GOT3 (cell line): Measurements from ENCODE around the gene ORAI1.
"Not testable (repeated sequence)": the region's sequence is repeated elsewhere in the genome, so short reads cannot be mapped to it uniquely, and the experiment has no call there.

Experiments used
- DNase-seq: peaks from one replicate; lab custom pipeline; 2025; ENCODE audit warnings: mixed read lengths; lab: John Stamatoyannopoulos, UW

The ORAI1 gene

DNA sequence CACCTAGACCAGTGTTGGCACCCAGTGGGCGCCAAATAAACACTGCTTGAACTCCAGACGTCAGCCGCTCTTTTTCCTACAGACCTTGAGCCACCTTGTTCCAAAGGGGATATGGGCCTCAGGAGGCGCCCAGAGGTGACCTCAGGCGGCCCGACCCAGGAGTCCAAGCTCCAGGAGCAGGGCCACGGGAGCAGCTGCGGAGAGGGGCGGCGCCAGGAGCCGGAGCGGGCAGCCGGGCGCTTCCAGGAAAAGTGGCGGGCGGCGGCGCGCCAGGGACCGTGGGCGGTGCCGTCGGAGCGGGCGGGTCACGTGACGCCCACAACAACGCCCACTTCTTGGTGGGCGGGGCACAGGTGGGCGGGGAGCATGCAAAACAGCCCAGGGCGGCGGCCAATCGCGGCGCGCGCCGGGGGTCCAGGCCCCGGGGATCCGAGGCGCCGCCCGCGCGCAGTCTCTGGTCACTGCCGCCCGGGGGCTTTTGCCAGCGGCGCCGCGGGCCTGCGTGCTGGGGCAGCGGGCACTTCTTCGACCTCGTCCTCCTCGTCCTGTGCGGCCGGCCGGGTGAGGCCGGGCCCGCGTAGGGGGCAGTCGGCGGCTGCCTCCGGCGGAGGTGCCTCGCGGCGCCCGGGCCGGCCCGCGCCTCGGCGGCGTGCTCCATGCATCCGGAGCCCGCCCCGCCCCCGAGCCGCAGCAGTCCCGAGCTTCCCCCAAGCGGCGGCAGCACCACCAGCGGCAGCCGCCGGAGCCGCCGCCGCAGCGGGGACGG is at the start of gene ORAI1:
TSS of gene ORAI1 (plus strand) at position 444 of the 766 bp plus-strand sequence.
- DNase-seq: peak; percentile 87

DNA sequence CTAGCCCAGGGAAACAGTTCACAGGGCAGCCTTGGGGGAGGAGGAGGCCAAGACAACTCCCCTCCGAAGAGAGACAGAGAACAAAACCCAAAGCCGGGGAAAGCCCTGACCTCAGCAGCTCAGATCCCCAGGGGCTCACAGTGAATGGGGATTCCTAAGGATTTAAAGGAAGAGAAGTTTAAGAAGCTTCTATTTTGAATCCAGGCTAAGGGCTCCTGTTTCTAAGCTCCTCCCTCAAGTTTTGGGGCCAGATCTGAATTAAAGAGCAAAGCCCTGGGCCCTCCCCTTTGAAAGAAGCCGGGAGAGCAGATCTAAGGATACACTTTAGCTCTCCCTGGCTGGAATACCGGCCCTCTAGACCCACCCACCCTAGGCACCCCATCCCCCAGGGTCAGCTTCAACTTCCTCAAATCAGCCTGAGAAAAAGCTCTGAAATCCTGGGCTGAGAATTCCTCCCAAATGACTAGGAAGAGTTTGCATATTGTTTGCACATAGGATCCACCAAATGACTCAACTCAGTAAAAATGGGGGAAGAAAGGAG is 49.4 kb upstream of the ORAI1 start:
- no peak for DNase-seq

DNA sequence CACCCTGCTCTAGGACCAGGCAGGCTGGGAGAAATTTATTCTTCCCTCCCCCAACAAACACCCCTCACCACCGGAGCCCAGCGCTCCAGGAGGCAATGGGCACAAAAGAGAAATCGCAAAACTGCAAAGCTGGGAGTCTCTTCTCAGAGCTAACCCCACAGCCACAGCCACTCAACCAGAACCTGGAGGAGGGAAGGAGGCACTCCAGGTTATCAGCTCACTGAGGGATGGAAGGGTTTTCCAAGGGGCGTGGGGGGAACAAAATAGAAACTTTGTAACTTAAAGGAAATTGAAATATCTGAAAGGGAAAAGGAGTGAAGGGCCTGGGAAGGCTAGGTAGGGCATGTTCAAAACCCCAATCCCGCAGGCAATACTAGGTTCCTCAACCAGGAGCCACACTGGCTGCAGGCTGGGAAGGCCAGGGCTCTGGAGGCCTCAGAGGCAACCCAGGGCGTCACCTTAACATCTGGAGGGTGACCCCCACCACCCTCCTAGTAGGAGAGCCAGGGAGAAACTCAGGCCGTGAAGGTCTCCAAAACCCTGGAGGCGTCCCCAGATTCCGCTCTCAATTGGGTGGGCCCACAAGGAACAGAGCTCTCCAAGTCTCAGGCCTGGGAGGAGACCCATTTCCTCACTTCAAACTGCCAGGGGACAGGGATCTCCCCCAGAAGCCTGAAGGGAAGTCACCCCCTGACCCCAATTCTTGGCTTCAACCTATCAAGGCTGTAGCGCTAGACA is 48.7 kb upstream of the ORAI1 start:
- no peak for DNase-seq

GRCh38 chr12:121578230-121579189 is 47.8 kb upstream of the ORAI1 start:
- DNase-seq: no peak

GRCh38 chr12:121579190-121579791 is 47.0 kb upstream of the ORAI1 start:
- no peak for DNase-seq

DNA sequence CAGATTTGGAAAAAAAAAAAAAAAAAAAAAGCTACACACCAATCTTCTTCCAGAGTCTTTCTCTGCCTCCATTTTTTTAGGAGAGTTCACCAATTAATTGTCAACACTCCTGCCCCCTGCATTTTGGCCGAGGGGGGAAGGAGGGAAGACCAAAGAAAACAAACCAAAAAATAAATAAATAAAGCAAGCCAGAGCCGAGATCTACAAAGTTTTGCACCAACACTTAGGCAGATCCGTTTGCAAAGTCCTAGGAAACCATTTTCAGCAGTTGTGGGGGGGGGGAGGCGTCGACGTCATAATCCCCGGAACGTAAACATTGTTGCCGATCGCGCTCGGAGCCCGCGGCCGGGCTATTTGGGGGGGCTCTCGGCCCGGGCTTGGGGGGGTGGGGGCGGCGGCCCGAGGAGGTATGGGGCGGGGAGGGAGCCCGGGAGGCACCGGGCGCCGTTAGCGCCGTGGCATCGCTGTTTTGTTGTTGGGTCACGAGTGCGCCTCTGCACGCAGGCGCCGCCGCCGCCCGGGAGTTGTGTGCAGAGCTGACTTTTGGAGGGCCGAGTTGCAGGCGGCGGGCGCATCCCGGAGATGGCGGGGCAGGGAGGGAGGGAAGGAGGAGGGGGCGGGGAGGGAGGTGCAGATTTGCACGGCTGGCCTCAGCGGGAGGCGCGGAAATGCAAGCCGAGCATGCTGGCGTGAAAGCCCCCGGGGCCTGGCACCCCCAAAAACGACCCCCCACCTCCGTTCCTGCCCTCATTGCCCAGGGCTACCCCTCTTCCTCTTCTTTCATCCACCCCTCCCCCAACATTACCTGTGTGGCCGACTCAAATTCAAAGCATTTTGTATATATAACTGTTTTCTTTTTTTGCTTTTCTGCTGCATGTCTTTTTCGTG is 46.1 kb upstream of the ORAI1 start:
- DNase-seq: peak; percentile 22

DNA sequence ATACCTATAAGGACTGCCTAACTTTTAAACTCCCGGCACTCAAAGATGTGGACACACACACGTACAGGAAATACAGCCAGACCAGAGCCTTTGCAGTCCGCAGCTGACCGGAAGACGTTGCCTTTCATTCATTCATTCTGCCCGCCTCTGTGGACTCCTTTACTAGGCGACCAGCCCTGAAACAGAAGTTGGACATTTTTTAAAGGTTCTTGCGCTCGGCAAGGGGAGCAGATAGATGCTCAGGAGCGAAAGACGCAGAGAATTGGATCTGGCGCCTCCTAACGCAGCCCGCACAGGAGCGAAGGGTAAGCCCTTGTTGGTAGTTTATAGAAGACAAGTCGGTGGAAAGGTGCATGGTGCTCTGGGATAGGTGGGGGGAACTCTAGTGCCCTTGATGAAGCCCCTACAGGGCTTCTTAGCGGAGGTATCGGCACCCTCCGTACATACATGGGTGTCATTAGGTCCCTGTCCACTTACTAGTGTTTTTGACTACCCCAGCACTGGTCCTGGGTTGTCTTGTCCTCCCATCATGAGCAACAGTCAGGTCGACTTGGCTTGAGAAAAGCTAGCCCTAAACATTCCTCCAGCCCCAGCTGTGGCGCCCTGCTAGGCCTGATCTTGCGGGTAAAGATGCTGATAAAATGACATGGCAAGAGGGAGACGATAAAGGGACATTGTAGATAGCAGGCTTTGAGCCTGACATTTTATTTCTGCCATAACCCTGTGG is 45.2 kb upstream of the ORAI1 start, which contains the start of gene KDM2B:
TSS of gene KDM2B (minus strand) at position 65 of the 727 bp plus-strand sequence. CDS start 112 bp downstream, outside the sequence.
- DNase-seq: no peak

DNA sequence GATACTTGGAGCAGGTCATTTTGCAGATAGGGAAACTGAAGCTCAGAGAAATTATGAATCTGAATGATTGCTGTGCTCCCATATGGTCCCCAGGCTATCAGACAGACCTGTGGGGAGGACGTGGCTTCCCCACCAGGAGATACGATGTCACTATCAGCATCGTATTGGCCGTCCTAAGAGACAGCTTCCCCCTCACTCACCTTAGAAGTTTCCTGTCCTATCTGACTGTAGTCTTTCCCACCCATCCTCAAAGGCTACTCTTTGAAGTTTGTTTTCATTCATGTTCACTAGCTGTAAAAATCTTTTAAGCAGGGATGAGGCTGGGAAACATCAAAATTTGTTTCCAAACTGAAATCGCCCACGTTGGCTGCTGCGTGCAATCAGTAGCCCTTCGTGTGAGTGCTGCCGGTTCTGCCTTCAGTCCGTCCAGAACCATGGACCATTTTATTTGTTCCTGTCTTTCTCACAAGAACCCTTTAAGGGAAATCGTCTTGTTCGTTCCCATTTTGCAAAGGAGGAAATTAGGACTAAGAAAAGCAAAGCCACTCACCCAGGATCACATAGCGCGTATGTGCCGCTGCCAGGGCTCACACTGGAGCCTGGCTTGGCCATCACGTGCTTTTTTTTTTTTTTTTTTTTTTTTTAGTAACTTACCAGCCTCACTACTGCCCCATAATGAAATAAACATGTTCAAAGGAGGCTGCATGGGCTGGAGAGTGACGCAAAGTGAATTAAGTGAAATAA is 44.5 kb upstream of the ORAI1 start:
- DNase-seq: no peak

DNA sequence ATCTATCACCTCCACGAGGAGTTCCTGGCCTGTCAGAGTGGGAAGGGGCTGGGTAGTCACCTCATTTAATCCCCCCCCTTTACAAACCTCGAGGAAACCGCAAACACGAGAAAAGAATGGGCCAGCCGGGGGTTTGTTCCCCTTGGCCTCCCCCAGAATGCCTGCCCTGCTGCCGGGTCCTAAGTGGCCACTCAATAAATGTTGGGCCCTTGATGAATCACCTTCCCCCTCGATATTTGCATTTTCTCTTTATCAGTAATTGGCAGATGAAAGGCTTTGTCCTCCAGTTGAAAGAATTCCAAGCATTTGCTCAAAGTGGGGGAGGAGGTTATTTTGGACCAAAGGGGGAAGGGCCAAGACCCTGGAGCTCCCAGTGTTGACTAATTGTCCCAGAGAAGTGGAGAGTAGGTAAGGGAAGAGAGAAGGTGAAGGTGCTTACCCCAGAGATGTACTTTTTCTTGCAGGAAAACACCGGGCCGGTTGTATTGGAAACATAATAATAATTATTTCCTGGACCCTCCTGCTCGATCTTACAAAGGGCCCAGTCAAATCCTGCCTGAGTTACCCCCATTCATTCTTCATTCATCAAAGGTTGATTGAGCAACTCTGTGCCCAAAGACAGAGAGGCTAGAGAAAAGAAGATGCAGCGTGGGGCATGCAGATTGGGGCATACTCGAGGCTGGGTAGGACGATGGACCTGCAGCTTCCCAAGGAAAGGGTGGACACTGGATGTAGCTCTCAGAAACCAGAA is 43.6 kb upstream of the ORAI1 start:
- DNase-seq: no peak

- not testable (repeated sequence) for DNase-seq
Measured at GRCh38 chr12:121583334-121583661, 43.0 kb upstream of the ORAI1 start.

DNA sequence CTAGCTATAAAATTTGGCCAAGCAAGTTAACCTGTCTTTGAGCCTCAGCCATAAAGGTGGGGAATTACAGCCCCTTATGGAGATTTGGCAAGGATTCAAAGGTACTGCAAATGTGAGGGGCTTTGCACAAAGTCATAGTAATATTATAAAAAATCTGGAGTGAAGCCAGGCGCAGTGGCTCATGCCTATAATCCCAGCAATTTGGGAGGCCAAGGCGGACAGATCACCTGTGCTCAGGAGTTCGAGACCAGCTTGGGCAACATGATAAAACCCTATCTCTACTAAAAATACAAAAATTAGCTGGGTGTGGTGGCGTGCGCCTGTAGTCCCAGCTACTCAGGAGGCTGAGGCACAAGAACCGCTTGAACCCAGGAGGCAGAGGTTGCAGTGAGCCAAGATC is 41.4 kb upstream of the ORAI1 start:
- DNase-seq: not testable (repeated sequence)

DNA sequence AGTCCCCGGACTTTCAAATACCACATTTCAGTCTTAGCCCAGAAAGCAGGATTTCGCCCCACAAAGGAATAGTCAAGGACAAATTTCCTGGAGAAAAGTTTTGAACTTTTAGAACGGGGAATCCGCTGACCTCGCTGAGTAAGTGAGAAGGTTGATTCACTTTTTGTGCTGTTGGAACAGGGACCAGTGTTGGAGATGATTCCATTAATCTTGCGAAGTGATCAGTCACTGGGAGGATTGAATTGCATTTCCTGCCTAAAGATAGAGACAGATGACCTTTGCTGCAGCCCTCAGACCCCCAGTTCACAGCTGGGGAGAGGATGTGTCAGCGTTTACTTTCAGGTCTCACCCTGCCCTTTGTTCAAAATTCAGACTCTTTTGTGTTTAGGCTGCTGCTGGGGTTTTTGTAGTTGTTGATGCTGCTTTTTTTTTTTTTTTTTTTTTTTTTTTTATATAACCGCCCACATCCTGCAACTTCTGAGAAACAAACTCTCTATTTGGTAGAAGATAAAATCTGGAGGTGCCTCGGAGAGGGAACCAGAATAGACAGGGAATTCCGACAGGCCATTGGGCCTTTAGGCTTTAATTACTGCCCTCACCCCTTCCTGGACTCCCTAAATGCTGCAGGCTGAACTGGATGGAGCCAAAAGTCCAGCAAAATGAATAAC is 35.7 kb upstream of the ORAI1 start:
- no peak for DNase-seq

DNA sequence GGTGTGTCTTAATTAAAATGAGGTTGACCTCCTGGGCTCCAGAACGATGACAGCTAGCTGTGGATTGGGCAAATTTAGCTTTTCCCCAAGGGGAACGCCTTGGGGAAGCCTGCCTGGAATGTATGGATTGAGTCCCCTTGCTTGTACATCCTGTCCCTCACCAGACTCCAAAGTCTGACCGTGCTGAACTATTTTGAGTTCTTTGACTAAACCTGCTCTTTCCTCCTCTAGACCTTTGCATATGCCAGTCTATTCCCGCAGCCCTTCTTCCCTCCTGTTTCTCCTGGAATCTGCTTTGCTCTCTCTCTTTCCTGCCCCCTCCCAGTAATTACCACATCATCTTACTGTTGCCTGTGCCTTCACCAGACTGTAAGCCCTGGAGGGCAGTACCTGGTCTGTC is 34.0 kb upstream of the ORAI1 start:
- no peak for DNase-seq

DNA sequence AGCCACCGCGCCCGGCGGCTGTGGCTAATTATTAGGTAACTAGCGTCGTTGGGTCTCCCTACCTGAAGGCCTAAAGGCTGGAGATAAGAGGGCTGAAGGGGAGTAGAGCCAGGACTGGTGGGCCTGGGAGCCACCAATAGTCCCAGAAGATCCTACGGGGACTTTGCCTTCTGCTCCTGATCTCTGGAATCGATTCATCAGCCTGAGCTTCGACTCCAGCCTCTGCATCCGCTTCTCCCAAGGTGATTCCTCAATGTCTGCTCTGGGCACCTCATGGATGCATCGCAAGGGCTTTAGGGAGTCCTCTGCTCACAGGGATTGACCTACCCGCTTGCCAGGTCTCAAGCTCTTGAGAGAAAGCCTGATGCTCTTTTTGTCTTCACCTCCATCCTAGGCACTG is 30.8 kb upstream of the ORAI1 start:
- DNase-seq: no peak

DNA sequence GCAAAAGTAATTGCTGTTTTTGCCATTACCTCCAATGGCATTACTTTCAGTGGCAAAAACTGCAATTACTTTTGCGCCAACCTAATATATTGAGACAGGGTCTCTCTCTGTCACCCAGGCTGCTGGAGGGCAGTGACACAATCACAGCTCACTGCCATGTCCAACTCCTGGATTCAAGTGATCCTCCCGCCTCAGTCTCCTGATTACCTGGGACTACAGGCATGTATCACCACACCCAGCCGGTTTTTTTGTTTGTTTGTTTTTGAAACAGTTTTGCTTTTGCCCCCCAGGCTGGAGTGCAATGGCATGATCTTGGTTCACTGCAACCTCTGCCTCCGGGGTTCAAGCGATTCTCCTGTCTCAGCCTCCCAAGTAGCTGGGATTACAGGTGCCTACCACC is 29.8 kb upstream of the ORAI1 start:
- no peak for DNase-seq

- no peak for DNase-seq
Measured at GRCh38 chr12:121600702-121601336, 25.5 kb upstream of the ORAI1 start.

- no peak for DNase-seq
Measured at GRCh38 chr12:121602766-121603165, 23.6 kb upstream of the ORAI1 start.
